NCI-H2196 (cell line): ENCODE results near the gene FAM107B.
A peak's percentile ranks its signal among the peaks of the same experiment; 100 is the strongest.

ENCODE experiments used
- DNase-seq: peaks from one replicate; lab custom pipeline; 2025; ENCODE audit not compliant: unreplicated experiment; lab: John Stamatoyannopoulos, UW

Gene FAM107B

DNA sequence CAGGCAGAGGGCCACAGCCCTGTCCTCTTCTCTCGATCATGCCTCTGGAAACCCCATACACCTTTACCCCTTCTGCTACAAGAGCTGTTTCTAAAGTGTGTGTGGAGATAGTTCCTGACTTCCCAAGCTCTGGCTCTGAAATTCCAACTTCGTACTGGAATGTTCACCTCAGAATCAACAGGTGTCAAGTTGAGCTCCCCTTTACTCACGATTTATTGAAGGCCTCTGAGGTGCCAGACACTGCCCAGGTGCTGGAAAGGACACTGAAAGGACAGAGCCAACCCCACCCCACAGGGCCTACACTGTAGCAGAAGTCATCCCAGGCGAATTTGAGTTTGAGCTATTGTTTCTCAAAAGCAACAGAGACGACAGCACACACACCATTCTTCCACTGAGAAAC lies 234.1 kb downstream of the FAM107B start:
- DNase-seq: no peak

- no peak for DNase-seq
These were observed 234.6 kb downstream of the FAM107B start for GRCh38 chr10:14540062-14540461.

GRCh38 chr10:14539176-14539575 lies 235.5 kb downstream of the FAM107B start:
- no peak for DNase-seq

- peak; percentile 11 for DNase-seq
These were observed 238.2 kb downstream of the FAM107B start for GRCh38 chr10:14536241-14537213.

DNA sequence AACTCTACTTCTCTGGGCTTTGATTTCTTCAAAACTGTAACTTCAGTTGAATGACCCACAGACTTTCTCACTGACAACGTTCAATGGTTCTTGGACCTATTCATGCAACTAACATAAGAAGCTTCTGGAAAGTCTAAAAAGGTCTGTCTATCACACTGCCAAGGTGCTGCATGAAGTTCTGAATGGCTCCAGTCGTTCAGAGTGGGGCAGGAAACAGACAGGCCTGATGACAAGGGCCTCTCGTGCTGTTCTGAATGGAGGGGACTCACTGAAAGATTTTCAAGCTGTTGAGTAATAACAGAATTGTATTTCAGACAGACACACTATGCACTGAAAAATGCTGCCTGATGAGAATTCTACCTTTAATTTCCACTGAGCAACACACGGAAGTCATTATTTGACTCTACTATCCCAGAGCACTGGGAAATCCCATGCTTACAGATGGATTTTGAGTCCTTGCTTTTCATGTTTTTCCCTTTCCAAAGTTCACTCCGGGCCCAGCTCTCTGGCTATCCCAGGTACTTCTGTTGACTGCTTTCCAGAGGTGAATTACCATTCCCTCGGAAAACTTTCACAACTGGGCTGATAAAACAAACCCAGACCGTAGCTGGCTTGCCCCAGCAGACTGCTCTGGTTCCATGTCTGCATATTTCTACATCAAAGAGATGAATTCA lies 239.1 kb downstream of the FAM107B start:
- no peak for DNase-seq

GRCh38 chr10:14534152-14534551 lies 240.5 kb downstream of the FAM107B start:
- no peak for DNase-seq

DNA sequence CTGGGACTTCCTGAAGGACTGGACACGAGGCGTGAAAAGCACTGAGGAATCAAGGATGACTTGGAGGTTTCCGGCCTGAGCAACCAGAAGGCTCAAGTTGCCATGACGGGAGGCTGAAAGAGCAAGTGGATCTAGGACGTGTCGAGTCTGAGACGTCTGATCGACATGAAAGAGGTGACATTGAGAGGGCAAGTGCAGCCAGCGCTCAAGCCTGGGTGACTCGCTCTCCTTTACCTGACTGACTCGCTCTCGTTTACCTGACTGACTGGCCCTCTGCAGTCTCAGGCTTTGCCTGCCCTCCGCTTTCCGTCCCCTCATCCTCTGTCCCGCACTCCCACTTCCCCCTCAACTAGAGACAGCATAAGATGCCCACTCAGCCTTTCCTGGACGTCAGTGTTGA lies 241.4 kb downstream of the FAM107B start:
- no peak for DNase-seq

DNA sequence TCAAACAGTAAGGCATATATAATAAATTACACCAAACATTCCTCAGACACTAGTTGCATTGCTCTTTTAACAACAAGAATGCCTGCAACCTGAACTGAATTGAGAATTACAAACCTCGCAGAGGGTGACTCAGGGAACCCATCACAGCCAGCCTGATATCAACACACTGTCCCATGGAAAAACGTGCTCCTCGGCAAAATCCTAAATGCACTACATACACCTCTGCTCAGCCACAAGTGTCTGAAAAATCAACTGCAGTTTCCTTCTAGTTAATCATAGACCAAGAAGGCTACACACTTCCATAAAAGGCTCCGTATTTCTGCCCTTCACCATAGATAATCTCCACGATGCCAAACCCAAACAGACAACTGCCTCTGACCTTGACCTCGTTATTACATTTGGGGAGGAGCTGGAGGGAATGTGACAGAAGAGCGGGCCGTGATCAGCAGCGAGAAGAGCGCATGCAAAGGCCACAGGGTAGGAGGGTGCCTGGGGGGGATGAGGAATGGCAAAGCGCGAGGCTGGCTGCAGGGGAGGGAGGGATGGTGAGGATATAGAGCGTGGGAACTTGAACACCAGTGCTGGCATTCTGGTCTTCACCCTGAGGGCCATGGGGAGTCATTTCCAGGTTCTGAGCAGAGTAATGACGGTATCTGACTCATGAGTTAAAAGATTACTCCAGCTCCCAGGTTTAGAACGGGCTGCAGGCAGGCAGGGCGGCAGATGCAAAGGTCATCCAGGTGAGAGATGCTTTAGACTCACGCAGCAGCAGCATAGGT lies 242.0 kb downstream of the FAM107B start:
- no peak for DNase-seq

- no peak for DNase-seq
These were observed 242.7 kb downstream of the FAM107B start for GRCh38 chr10:14531974-14532373.

- DNase-seq: no peak
These were observed 244.2 kb downstream of the FAM107B start for GRCh38 chr10:14530465-14530864.

GRCh38 chr10:14529351-14529750 lies 245.3 kb downstream of the FAM107B start:
- DNase-seq: no peak

- DNase-seq: no peak
These were observed 246.2 kb downstream of the FAM107B start for GRCh38 chr10:14528450-14528849.

- no peak for DNase-seq
These were observed 246.8 kb downstream of the FAM107B start for GRCh38 chr10:14527915-14528314.

GRCh38 chr10:14527134-14527844 lies 247.4 kb downstream of the FAM107B start:
- DNase-seq: no peak

- DNase-seq: no peak
These were observed 248.4 kb downstream of the FAM107B start for GRCh38 chr10:14526326-14526725.

DNA sequence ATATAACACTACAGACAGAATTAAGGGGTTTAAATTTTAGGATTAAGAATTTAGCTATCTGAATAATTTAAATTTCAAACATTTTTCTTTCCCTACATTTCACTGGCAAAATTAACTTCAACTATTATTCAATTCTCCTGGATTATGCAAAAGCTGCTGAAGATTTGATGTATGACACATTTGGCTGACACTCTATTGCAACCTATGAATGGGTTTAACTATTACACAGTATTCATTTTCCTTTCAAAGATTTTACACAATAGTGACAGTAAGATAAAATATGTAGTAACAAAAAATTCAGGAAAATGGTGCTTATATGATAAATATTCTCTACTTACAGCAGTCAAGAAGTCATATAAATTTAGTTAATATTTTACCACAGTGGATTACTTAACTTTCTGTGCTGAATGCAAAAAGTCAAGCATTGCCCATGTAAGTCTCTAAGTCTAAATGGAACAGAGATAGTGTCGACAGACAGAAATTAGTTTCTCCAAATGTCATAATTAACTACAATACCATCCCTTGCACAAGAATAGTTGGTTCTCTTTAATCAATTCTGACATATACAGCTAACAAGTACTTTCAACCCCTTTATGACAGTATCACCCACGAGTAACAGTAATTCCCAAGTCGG lies 249.9 kb downstream of the FAM107B start:
- no peak for DNase-seq

GRCh38 chr10:14523286-14523685 lies 251.4 kb downstream of the FAM107B start:
- no peak for DNase-seq

DNA sequence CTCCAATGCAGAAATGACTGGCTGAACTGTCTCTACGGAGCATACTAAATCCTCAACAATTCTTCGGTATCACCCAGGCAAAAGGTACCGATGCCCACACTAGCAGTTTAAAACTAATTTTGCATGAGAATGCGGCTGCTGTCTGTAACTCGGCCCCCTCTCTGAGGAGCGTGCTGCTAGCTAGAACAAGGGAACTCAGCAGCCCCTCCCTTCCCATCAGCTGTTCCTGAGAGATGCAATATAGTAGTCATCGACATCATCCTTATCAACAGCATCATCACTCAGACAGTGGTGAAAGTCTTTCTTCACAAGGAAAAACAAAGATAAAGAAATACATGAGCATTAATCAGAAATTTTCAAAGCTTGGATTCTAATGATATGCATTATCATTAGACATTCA lies 254.9 kb downstream of the FAM107B start:
- no peak for DNase-seq

GRCh38 chr10:14518149-14518548 lies 256.5 kb downstream of the FAM107B start:
- no peak for DNase-seq

GRCh38 chr10:14513123-14513522 lies 261.6 kb downstream of the FAM107B start:
- DNase-seq: no peak
